HepG2 (cell line): ENCODE data around the gene SMIM24. TPM values are rescaled to one million over a fixed set of nuclear protein-coding genes. Genes with fewer than 3 reads are reported as not detected.
A peak's percentile ranks its signal among the peaks of the same experiment; 100 is the strongest.

ENCODE experiments used
- BORCS8-MEF2B ChIP-seq: sonication (generic); formaldehyde crosslinking; IDR thresholded peaks from 2 replicates; pipeline ENCODE4 v1.8.0; 2022; ENCODE audit warnings: mild to moderate bottlenecking, missing genetic modification reagents
- CBX5 ChIP-seq: sonication (generic); formaldehyde crosslinking; IDR thresholded peaks from 2 replicates; pipeline ENCODE4 v1.4.0; 2020; ENCODE audit warnings: missing genetic modification reagents, borderline replicate concordance
- JARID2 ChIP-seq: sonication (generic); formaldehyde crosslinking; IDR thresholded peaks from 2 replicates; pipeline ENCODE4 v1.8.1; 2023; ENCODE audit warnings: missing genetic modification reagents, inconsistent platforms; ENCODE audit not compliant: insufficient replicate concordance
- SOX6 ChIP-seq, 2 experiments: fragments of 450-650 bp in 1 of 2; sonication (generic) in 1 of 2; formaldehyde crosslinking in 1 of 2; IDR thresholded peaks; 2 replicates each; pipeline versions ENCODE4 v1.4.0 to v1.6.1; 2017 to 2020; ENCODE audit warnings: antibody characterized with exemption in 1 of 2, mild to moderate bottlenecking in 1 of 2, missing genetic modification reagents in 1 of 2
- U2AF2 ChIP-seq: fragments of 200-400 bp; formaldehyde crosslinking; IDR thresholded peaks from 2 replicates; pipeline ENCODE4 v1.6.1; 2017; ENCODE audit warnings: low read depth, mild to moderate bottlenecking, low read length
- ZBED4 ChIP-seq: sonication (generic); formaldehyde crosslinking; IDR thresholded peaks from 2 replicates; pipeline ENCODE4 v1.4.0; 2020; ENCODE audit warnings: missing genetic modification reagents, borderline replicate concordance
- ZNF101 ChIP-seq: sonication (generic); formaldehyde crosslinking; IDR thresholded peaks from 2 replicates; pipeline ENCODE4 v1.4.0; 2020; ENCODE audit warnings: mild to moderate bottlenecking, low read depth, missing genetic modification reagents, borderline replicate concordance
- ZNF256 ChIP-seq: sonication (generic); formaldehyde crosslinking; conservative IDR thresholded peaks from 2 replicates; pipeline ENCODE4 v1.4.0; 2020; ENCODE audit warnings: missing genetic modification reagents
- ZNF282 ChIP-seq: fragments of 450-650 bp; IDR thresholded peaks from 2 replicates; pipeline ENCODE4 v1.6.1; 2018; ENCODE audit not compliant: partially characterized antibody
- ZNF34 ChIP-seq: sonication (generic); formaldehyde crosslinking; IDR thresholded peaks from 2 replicates; pipeline ENCODE4 v1.4.0; 2020; ENCODE audit warnings: mild to moderate bottlenecking, missing genetic modification reagents, borderline replicate concordance
- ZNF556 ChIP-seq: sonication (generic); formaldehyde crosslinking; IDR thresholded peaks from 2 replicates; pipeline ENCODE4 v1.4.0; 2020; ENCODE audit warnings: mild to moderate bottlenecking, missing genetic modification reagents, borderline replicate concordance
- ZNF580 ChIP-seq: IDR thresholded peaks from 2 replicates; pipeline ENCODE4 v1.6.1; 2016; ENCODE audit warnings: low read depth, borderline replicate concordance
- ZNF605 ChIP-seq: sonication (generic); formaldehyde crosslinking; IDR thresholded peaks from 2 replicates; pipeline ENCODE4 v1.8.0; 2022; ENCODE audit warnings: mild to moderate bottlenecking, missing genetic modification reagents
- ZNF740 ChIP-seq: sonication (generic); formaldehyde crosslinking; IDR thresholded peaks from 2 replicates; pipeline ENCODE4 v1.4.0; 2020; ENCODE audit warnings: missing genetic modification reagents
- ZNF788 ChIP-seq: sonication (generic); formaldehyde crosslinking; IDR thresholded peaks from 2 replicates; pipeline ENCODE4 v1.5.0; 2020; ENCODE audit warnings: mild to moderate bottlenecking, missing genetic modification reagents, borderline replicate concordance
- ZSCAN22 ChIP-seq: sonication (generic); formaldehyde crosslinking; IDR thresholded peaks from 2 replicates; pipeline ENCODE4 v1.4.0; 2020; ENCODE audit warnings: mild to moderate bottlenecking, missing genetic modification reagents
- polyA plus RNA-seq, 8 experiments: library from polyadenylated mRNA; depleted of rRNA in 3 of 8; stranded (reverse) in 7 of 8; unstranded in 1 of 8; fragments of >200 nt; fragmentation: Illumina TruSeq in 4 of 8; extraction: Trizol in 4 of 8; gene quantifications; 2 replicates each; pipeline versions ENCODE4 v1.2.1 to v1.2.3, GENCODE V29; 2011 to 2016; ENCODE audit warnings: low read depth in 4 of 8, missing spikeins in 1 of 8, mixed read lengths in 1 of 8; ENCODE audit not compliant: insufficient read depth in 1 of 8
- total RNA-seq, 5 experiments: library from RNA; depleted of rRNA; stranded (reverse); fragments of >200 nt; fragmentation: Illumina TruSeq; extraction: Trizol; gene quantifications; 2 replicates each; pipeline ENCODE4 v1.2.3, GENCODE V29; 2016; ENCODE audit warnings: low read depth in 1 of 5
- TF ChIP-seq, protein P1 (sequence below): sonication (generic); formaldehyde crosslinking; IDR thresholded peaks from 2 replicates; pipeline ENCODE4 v1.5.1; 2020; ENCODE audit warnings: missing genetic modification reagents, mild to moderate bottlenecking, borderline replicate concordance
- TF ChIP-seq, protein P2 (sequence below): sonication (generic); formaldehyde crosslinking; conservative IDR thresholded peaks from 2 replicates; pipeline ENCODE4 v1.4.0; 2020; ENCODE audit warnings: missing genetic modification reagents

The SMIM24 gene
- total and polyA plus RNA-seq, 2 of the 13 experiments (the other 11 are each of a cell fraction or from before 2014, with no cell fraction given) = 11.2 to 70.6 TPM

DNA sequence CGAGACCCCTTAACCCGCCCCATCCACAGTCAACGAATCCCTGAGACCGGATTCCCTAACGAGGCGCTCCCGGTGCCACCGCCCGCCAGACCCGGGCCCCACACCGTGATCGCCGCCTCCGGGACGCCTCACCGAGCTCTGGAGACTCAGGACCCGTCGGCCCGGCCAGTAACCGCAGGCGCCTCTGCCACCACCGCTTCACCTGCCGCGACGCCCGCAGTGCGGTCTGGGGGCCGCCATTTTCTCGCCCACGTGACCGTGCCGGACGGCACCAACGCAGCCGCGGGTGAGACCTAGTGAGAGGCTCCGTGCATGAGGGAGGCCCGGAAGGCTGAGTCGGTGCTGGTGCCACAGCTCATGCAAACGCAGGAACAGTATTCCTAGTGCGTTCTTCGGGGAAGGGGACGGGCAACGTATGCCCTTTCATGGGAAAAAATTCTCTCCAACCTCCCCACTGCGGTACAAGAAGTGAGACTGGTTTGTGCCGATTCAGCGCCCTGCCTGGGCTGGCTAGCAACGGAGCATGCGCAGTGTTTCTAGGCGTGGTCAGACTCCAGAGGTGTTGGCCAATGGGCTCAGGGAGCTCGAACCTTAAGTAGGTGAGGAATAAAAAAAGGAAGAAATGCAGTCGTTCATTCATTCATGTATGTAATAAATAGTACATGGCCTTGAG, 20.2 kb upstream of the SMIM24 start, which contains the start of gene DOHH (continued):
- peak; percentile 86 for TF ChIP-seq ZNF605
- no peak for TF ChIP-seq SOX6 (IDR thresholded peaks at IDR 0.05)
- peak; percentile 62 for TF ChIP-seq SOX6 (CRISPR knock-in tag; IDR thresholded peaks at IDR 0.05)
- TF ChIP-seq, protein P1, sequence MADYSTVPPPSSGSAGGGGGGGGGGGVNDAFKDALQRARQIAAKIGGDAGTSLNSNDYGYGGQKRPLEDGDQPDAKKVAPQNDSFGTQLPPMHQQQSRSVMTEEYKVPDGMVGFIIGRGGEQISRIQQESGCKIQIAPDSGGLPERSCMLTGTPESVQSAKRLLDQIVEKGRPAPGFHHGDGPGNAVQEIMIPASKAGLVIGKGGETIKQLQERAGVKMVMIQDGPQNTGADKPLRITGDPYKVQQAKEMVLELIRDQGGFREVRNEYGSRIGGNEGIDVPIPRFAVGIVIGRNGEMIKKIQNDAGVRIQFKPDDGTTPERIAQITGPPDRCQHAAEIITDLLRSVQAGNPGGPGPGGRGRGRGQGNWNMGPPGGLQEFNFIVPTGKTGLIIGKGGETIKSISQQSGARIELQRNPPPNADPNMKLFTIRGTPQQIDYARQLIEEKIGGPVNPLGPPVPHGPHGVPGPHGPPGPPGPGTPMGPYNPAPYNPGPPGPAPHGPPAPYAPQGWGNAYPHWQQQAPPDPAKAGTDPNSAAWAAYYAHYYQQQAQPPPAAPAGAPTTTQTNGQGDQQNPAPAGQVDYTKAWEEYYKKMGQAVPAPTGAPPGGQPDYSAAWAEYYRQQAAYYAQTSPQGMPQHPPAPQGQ = no peak
- peak; percentile 83 for TF ChIP-seq ZNF580
- TF ChIP-seq ZNF256 (CRISPR knock-in tag) = no peak
- peak; percentile 29; the same call in 1 of the 2 replicates for TF ChIP-seq ZBED4 (CRISPR knock-in tag)
- TF ChIP-seq ZSCAN22 = peak; percentile 74; the same call in 1 of the 2 replicates
- 0 out of 2 replicates have a peak, but pooled peaks have one; percentile 42 for TF ChIP-seq ZNF556 (CRISPR knock-in tag)
- TF ChIP-seq ZNF282 = no peak
- TF ChIP-seq, protein P2, sequence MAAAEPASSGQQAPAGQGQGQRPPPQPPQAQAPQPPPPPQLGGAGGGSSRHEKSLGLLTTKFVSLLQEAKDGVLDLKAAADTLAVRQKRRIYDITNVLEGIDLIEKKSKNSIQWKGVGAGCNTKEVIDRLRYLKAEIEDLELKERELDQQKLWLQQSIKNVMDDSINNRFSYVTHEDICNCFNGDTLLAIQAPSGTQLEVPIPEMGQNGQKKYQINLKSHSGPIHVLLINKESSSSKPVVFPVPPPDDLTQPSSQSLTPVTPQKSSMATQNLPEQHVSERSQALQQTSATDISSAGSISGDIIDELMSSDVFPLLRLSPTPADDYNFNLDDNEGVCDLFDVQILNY (CRISPR knock-in tag) = no peak; the same call in 1 of the 2 replicates
- TF ChIP-seq U2AF2 = no peak
- no peak for TF ChIP-seq ZNF740
- peak; percentile 96 for TF ChIP-seq ZNF101
- TF ChIP-seq ZNF788 (CRISPR knock-in tag) = peak; percentile 95
- peak; percentile 96; the same call in 1 of the 2 replicates for TF ChIP-seq ZNF34 (CRISPR knock-in tag)
- peak; percentile 76 for TF ChIP-seq BORCS8-MEF2B
- peak; percentile 39 for TF ChIP-seq JARID2 (CRISPR knock-in tag)
- no peak for TF ChIP-seq CBX5 (CRISPR knock-in tag)
